Effector CD8-positive, alpha-beta T cell (primary cell): ENCODE results near the gene ZG16.

Source experiments
- DNase-seq: peaks from one replicate; lab custom pipeline; 2025; lab: John Stamatoyannopoulos, UW

Gene ZG16

DNA sequence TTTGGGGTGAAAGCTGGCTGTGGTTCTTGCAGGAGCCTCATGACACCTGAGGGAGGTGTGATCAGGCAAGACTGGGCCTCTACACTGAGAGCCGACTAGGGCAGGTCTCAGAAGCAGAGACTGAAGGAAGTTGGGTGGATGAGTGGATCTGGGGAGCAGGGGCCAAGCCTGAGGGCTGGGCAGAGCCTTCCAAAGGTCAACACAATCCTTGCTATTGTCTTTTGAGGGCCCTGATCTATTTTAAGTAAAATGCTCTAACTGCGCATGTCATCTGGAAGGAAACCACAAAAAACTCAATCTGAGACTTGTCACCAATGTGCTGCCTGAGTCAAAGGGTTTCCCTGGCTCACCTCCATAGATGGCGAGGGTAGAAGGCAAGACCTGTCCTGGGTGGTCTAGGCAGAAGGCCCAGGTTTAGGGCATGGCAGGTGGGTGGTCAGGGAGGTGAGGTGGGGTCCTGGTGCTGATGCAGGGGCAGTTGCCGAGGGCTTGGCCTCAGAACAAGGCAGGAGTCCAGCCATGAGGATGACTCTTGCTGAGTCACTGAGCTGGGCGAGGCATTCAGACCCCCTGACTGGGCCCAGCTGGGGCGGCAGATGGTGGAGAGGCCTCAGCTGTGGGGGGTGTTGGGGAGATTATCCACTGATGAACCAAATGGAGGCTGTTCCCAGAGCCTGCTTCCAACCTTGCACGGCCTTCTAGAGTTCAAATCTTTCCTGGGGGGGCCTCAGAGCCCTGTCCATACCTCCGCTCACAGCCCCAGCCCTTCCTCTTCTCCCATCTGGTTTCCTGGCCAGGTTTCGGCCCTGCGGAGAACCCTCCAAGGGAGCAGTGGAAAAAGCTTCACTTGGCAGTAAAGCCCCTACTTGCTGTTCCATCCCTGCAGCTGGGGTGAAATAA lies 47.3 kb downstream of the ZG16 start:
- no peak for DNase-seq

DNA sequence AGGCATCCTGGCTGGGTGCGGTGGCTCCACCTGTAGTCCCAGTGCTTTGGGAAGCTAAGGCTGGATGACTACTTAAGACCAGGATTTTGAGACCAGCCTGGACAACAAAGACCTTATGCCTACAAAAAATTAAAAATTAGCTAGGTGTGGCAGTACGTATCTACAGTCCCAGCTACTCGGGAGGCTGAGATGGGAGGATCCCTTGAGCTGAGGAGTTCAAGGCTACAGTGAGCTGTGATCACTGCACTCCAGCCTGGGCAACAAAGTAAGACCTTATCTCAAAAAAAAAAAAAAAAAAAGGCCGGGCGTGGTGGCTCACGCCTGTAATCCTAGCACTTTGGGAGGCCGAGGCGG lies 48.3 kb downstream of the ZG16 start:
- DNase-seq = no peak

DNA sequence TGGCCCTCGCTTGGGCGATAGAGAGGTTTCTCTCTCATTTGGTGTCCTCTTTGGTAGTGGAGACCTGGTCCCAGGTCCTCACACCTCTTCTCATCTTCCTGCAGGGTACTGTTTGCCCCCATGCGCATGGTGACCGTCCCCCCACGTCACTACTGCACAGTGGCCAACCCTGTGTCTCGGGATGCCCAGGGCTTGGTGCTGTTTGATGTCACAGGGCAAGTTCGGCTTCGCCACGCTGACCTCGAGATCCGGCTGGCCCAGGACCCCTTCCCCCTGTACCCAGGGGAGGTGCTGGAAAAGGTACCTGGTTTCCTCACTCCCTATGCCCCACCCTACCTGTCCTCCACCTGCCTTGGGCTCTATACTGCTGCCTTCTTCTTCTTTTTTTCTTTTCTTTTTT lies 52.7 kb downstream of the ZG16 start:
- DNase-seq = no peak

DNA sequence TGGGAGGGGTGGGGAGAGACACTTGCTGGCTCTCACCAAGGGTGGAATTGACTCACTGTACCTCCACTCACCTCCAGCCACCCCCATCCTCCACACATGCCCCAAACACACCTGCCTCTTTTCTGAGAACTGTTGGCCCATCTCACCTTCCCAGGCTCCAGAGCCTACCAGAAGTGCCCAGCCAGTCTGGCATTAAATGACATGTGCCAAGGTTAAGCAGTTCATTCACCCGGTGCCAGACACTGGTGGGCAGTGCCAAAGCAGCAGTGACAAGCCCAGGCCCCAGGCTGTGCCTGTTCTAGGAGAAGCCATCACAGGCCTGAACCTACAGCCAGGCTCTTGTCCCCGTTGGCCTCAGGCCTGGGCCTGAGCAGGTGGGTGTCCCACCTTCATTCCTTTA lies 53.4 kb downstream of the ZG16 start:
- DNase-seq = no peak
